A549 (cell line): ENCODE data around the gene PYROXD2. TPM values are rescaled to one million over a fixed set of nuclear protein-coding genes. Genes with fewer than 3 reads are reported as not detected.

Experiments
- ATAC-seq, 2 experiments: fragments of 200-7000 bp in 1 of 2; fragments of >200 bp in 1 of 2; cut with Nextera tagmentation in 1 of 2; cut with Tn5 transposase in 1 of 2; 3 replicates each; pipeline versions ENCODE4 v1.8.0 to v1.9.1; 2018 to 2020; ENCODE audit warnings: mild to moderate bottlenecking in 1 of 2, moderate library complexity in 1 of 2
- CTCF ChIA-PET: fragments of 300-600 bp; sonication (Branson Sonifier 250); formaldehyde crosslinking; extraction: SDS; loops from one replicate; lab custom pipeline; 2021; ENCODE audit warnings: antibody characterized with exemption, inconsistent platforms; lab: Yijun Ruan, JAX
- POLR2A ChIA-PET: fragments of 350-600 bp; formaldehyde crosslinking; extraction: SDS; loops from one replicate; lab custom pipeline; 2021; ENCODE audit warnings: antibody characterized with exemption, inconsistent platforms; lab: Yijun Ruan, JAX
- DNase-seq, 2 experiments: peaks; one replicate each; pipeline versions ENCODE4 v3.0.0 to v3.0.0-alpha.2; 2011 to 2016; ENCODE audit warnings: low read depth in 1 of 2, low spot score in 1 of 2
- FAIRE-seq: peaks from 2 replicates; lab custom pipeline; 2011; peaks lifted over from hg19 to GRCh38; lab: Jason Lieb, UNC
- H3K27ac ChIP-seq, 2 experiments: fragments of >200 bp; sonication (Bioruptor Twin); formaldehyde crosslinking; 3 replicates each; pipeline ENCODE4 v1.5.1; 2016 to 2017
- H3K4me1 ChIP-seq: fragments of >200 bp; sonication (Bioruptor Twin); formaldehyde crosslinking; 3 replicates; pipeline ENCODE4 v1.6.1; 2016
- H3K4me2 ChIP-seq: fragments of >200 bp; sonication (Bioruptor Twin); formaldehyde crosslinking; 3 replicates; pipeline ENCODE4 v1.6.1; 2016
- H3K4me3 ChIP-seq: fragments of >200 bp; sonication (Bioruptor Twin); formaldehyde crosslinking; 3 replicates; pipeline ENCODE4 v1.5.1; 2016
- H3K9me3 ChIP-seq: fragments of >200 bp; sonication (Bioruptor Twin); formaldehyde crosslinking; 3 replicates; pipeline ENCODE4 v1.6.1; 2016
- BHLHE40 ChIP-seq: IDR thresholded peaks from 2 replicates; pipeline ENCODE4 v1.6.1; 2012; ENCODE audit warnings: low read depth, low read length, inconsistent platforms
- CEBPB ChIP-seq, 2 experiments: fragments of >200 bp in 1 of 2; sonication (Bioruptor Twin) in 1 of 2; formaldehyde crosslinking in 1 of 2; IDR thresholded peaks; 2 replicates each; pipeline ENCODE4 v1.6.1; 2012 to 2016
- CHD4 ChIP-seq: fragments of 200-600 bp; sonication (generic); IDR thresholded peaks from 2 replicates; pipeline ENCODE4 v1.6.1; 2016; ENCODE audit warnings: antibody characterized with exemption, mild to moderate bottlenecking, borderline replicate concordance
- ESRRA ChIP-seq: fragments of 150-350 bp; IDR thresholded peaks from 2 replicates; pipeline ENCODE4 v1.6.1; 2014; ENCODE audit warnings: mild to moderate bottlenecking, low read length, borderline replicate concordance
- FOXS1 ChIP-seq: fragments of 250-450 bp; sonication (Bioruptor Pico); IDR thresholded peaks from 2 replicates; pipeline ENCODE4 v1.5.0; 2020; ENCODE audit warnings: mild to moderate bottlenecking, moderate library complexity
- HDAC2 ChIP-seq: fragments of 200-600 bp; sonication (generic); IDR thresholded peaks from 2 replicates; pipeline ENCODE4 v1.6.1; 2016
- KDM1A ChIP-seq: fragments of 200-600 bp; sonication (generic); IDR thresholded peaks from 2 replicates; pipeline ENCODE4 v1.6.1; 2016; ENCODE audit warnings: low read depth, mild to moderate bottlenecking
- KDM5A ChIP-seq: fragments of 200-600 bp; sonication (generic); IDR thresholded peaks from 2 replicates; pipeline ENCODE4 v1.6.1; 2016; ENCODE audit warnings: antibody characterized with exemption, mild to moderate bottlenecking
- MAZ ChIP-seq: fragments of 150-350 bp; IDR thresholded peaks from 2 replicates; pipeline ENCODE4 v1.6.1; 2014; ENCODE audit warnings: antibody characterized with exemption, low read depth, low read length, borderline replicate concordance
- NPAS2 ChIP-seq: fragments of 250-450 bp; sonication (Bioruptor Pico); IDR thresholded peaks from 2 replicates; pipeline ENCODE4 v1.8.0; 2022; ENCODE audit warnings: mild to moderate bottlenecking, moderate library complexity, borderline replicate concordance
- POLR2AphosphoS2 ChIP-seq: conservative IDR thresholded peaks from 2 replicates; pipeline ENCODE4 v1.6.1; 2012; ENCODE audit warnings: low read length, improper control_type of control experiment, inconsistent platforms
- RAD21 ChIP-seq, 2 experiments: fragments of >200 bp in 1 of 2; sonication (Bioruptor Twin) in 1 of 2; formaldehyde crosslinking in 1 of 2; IDR thresholded peaks in 1 of 2; conservative IDR thresholded peaks in 1 of 2; 2 replicates in 1 of 2; 3 replicates in 1 of 2; pipeline ENCODE4 v1.6.1; 2012 to 2018; ENCODE audit warnings: inconsistent platforms in 1 of 2
- RARB ChIP-seq: fragments of 250-450 bp; sonication (Bioruptor Pico); IDR thresholded peaks from 2 replicates; pipeline ENCODE4 v1.8.0; 2021; ENCODE audit warnings: mild to moderate bottlenecking, moderate library complexity
- RFX5 ChIP-seq: fragments of 450-650 bp; IDR thresholded peaks from 2 replicates; pipeline ENCODE4 v1.7.1; 2014; ENCODE audit warnings: antibody characterized with exemption, mild to moderate bottlenecking, moderate library complexity
- SMC3 ChIP-seq: fragments of >200 bp; sonication (Bioruptor Twin); formaldehyde crosslinking; IDR thresholded peaks from 3 replicates; pipeline ENCODE4 v1.6.1; 2018; ENCODE audit warnings: inconsistent platforms
- TFCP2L1 ChIP-seq: fragments of 250-450 bp; sonication (Bioruptor Pico); IDR thresholded peaks from 2 replicates; pipeline ENCODE4 v1.5.0; 2021; ENCODE audit warnings: mild to moderate bottlenecking
- ZC3H11A ChIP-seq: fragments of 450-650 bp; IDR thresholded peaks from 2 replicates; pipeline ENCODE4 v1.6.1; 2014; ENCODE audit warnings: antibody characterized with exemption, mild to moderate bottlenecking
- WGBS: methylation state at CpG from one replicate; pipeline ENCODE4 v1.1.6; 2017; ENCODE audit errors: missing lambda C conversion rate; 5-methylcytosine and 5-hydroxymethylcytosine counted together
- polyA plus RNA-seq, 4 experiments: library from polyadenylated mRNA; depleted of rRNA in 3 of 4; stranded (reverse); fragments of >200 nt; fragmentation: RNase III in 1 of 4; extraction: RNeasy Plus Mini Kit Qiagen cat#74134 plus additional on column Dnase treatment in 1 of 4; gene quantifications; 2 replicates in 3 of 4; 3 replicates in 1 of 4; pipeline ENCODE4 v1.2.3, GENCODE V29; 2011 to 2017
- TF ChIP-seq, protein P1 (sequence below): fragments of 450-650 bp; IDR thresholded peaks from 2 replicates; pipeline ENCODE4 v1.6.1; 2014; ENCODE audit warnings: antibody characterized with exemption
- TF ChIP-seq, protein P2 (sequence below): IDR thresholded peaks from 2 replicates; pipeline ENCODE4 v1.6.1; 2012
- TF ChIP-seq, protein P3 (sequence below): fragments of >200 bp; sonication (Bioruptor Twin); formaldehyde crosslinking; IDR thresholded peaks from 3 replicates; pipeline ENCODE4 v1.6.1; 2016

The PYROXD2 gene
- polyA plus RNA-seq, 2 of the 4 experiments (the other 2 are of a cell fraction), result 4.6 to 6.3 TPM

DNA sequence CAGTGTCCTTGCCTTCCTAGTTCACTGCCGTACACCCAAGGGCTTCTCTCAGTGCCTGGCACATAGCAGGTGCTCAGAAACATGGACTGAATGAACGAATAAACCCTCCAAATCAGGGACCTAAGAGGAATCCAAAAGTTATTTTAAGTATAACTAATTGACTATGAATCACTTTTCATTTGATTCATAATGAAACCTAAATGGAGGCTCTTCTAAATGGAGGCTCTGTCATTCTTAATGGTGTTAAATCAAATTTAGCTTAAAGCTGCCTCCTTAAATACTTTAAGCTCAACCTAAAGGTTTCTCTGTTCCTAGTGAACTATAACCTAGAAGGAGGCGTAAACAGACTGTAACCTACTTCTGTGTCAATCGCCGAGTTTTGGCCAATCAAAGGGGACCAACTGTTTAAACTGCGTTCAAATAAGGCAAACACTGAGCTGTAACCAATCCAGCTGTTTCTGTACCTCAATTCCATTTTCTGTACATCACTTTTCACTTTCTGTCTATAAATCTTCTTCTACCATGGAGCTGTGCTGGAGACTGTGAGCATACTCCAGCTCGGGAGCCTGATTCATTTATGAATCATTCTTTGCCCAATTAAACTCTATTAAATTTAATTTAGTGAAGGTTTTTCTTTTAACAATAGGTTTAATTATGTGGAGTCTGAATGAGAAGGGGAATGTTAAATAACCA, 11.0 kb downstream of the PYROXD2 start:
- 53% methylated on average over 7 of the region's 7 CpGs for WGBS
- TF ChIP-seq, protein P1, sequence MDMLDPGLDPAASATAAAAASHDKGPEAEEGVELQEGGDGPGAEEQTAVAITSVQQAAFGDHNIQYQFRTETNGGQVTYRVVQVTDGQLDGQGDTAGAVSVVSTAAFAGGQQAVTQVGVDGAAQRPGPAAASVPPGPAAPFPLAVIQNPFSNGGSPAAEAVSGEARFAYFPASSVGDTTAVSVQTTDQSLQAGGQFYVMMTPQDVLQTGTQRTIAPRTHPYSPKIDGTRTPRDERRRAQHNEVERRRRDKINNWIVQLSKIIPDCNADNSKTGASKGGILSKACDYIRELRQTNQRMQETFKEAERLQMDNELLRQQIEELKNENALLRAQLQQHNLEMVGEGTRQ, result no peak
- TF ChIP-seq, protein P2, sequence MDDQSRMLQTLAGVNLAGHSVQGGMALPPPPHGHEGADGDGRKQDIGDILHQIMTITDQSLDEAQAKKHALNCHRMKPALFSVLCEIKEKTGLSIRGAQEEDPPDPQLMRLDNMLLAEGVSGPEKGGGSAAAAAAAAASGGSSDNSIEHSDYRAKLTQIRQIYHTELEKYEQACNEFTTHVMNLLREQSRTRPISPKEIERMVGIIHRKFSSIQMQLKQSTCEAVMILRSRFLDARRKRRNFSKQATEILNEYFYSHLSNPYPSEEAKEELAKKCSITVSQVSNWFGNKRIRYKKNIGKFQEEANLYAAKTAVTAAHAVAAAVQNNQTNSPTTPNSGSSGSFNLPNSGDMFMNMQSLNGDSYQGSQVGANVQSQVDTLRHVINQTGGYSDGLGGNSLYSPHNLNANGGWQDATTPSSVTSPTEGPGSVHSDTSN, result no peak
- TF ChIP-seq CHD4 (no peak), KDM1A (no peak), POLR2AphosphoS2 (no peak), ZC3H11A (no peak), RAD21 (conservative IDR thresholded peaks at IDR 0.05 in 1 of 2, IDR thresholded peaks at IDR 0.05 in 1 of 2) (no peak), MAZ (no peak)
- FAIRE-seq, result no peak
- Histone ChIP-seq H3K27ac (peak overlapping the region; percentile 23 to 30; a peak in 3 of 6 replicates), H3K4me3 (no peak overlapping the region), H3K9me3 (no peaks in the 10 kb centered on the region), H3K4me1 (peaks cover 17% of the 10 kb centered on the region), H3K4me2 (peak overlapping the region; percentile 61)
- peak in 1 of 2 experiments; percentile 47; a peak in 3 of 6 replicates for ATAC-seq
- CTCF ChIA-PET, result interaction anchor here (0.6 to 1.0 kb wide), 2 partner anchors 21 to 130 kb away, joined by 4 to 6 read pairs; no protein-coding TSS in a partner anchor
- POLR2A ChIA-PET, result interaction anchor here (1.3 kb wide), 1 partner anchor 11 kb away, joined by 3 read pairs; the partner anchor contains the start of gene PYROXD2
- no peak for DNase-seq

DNA sequence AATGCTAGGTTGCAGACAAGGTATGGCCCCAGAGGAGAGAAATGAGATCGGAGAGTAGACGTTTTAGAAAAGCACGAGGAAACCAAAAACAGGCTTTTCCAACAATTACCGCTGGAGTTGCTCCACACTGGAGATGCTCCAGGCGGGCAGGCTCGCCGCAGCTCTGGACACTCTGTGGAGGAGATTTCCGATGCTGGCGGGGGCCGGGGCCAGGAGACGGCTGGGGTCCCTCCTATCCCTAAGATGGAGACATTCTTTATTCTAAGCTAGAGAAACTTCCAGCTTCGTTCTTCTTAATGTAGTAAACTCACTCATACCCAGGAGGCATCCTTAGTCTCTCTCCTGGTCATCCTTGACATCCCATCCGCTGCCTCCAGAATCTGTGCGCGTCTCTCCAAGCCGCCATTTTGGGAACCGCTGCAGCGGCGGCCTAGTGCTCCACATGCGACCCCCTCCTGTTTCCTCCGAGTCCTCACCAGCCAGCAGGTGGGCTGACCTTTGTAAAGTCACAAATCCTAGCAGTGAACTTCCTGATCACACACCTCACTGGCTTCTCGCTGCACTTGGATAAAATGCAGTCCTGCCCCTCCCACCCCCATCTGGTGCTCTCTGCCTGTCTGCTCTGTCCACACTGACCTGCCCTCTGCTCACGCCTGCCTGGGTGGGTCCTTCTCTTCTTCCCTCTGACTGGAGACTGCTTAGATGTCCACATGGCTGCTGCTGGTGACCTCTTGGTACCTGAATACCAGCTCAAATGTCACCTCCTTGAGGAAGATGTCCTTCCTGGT, 11.9 kb downstream of the PYROXD2 start:
- 97% methylated on average over 23 of the region's 23 CpGs for WGBS
- ATAC-seq (no peak), DNase-seq (no peak), FAIRE-seq (no peak)
- ChIA-PET CTCF (no interaction called here), POLR2A (no interaction called here)
- no peaks in the 10 kb centered on the region for H3K9me3 ChIP-seq
- no peak overlapping the region for H3K4me3 ChIP-seq
- H3K4me1 ChIP-seq, result peaks cover 17% of the 10 kb centered on the region
- TF ChIP-seq RARB (no peak), KDM5A (no peak), TFCP2L1 (CRISPR knock-in tag) (no peak), HDAC2 (no peak), CEBPB (IDR thresholded peaks at IDR 0.05) (no peak), ESRRA (no peak), MAZ (no peak), SMC3 (no peak), KDM1A (no peak), NPAS2 (CRISPR knock-in tag) (no peak), RFX5 (no peak), FOXS1 (no peak), BHLHE40 (no peak)
- TF ChIP-seq, protein P2, result no peak
- TF ChIP-seq, protein P3, sequence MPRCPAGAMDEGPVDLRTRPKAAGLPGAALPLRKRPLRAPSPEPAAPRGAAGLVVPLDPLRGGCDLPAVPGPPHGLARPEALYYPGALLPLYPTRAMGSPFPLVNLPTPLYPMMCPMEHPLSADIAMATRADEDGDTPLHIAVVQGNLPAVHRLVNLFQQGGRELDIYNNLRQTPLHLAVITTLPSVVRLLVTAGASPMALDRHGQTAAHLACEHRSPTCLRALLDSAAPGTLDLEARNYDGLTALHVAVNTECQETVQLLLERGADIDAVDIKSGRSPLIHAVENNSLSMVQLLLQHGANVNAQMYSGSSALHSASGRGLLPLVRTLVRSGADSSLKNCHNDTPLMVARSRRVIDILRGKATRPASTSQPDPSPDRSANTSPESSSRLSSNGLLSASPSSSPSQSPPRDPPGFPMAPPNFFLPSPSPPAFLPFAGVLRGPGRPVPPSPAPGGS, result no peak
- no peak overlapping the region for H3K4me2 ChIP-seq
- H3K27ac ChIP-seq, result no peak overlapping the region
